ENCODE results near the gene KCTD5.

Gene KCTD5

DNA sequence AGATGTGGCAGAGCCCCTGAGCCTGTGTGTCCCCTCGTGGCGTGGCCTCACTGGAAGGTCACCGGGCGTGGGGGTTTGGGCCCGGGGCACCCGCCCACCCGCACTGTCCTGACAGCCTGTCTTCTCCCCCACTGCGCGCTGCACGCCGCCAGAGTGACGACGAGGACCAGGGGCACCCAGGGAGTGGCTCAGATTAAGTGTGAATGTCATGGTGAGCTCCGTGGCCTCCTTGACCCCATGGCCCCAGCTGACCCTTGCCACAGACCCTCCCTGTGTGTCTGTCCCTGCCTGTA, 22.6 kb downstream of the KCTD5 start:
- FAIRE-seq = no peak
- no peak for DNase-seq (ENCODE audit: insufficient read length)
- no peak for TF ChIP-seq POLR2A (IDR thresholded peaks at IDR 0.05; ENCODE audit: low read depth, low read length)
- TF ChIP-seq POLR2AphosphoS5 (IDR thresholded peaks at IDR 0.05; ENCODE audit: low read depth, low read length) = no peak
- TF ChIP-seq TAF1 (IDR thresholded peaks at IDR 0.05; ENCODE audit: borderline replicate concordance, low read depth, low read length) = no peak

DNA sequence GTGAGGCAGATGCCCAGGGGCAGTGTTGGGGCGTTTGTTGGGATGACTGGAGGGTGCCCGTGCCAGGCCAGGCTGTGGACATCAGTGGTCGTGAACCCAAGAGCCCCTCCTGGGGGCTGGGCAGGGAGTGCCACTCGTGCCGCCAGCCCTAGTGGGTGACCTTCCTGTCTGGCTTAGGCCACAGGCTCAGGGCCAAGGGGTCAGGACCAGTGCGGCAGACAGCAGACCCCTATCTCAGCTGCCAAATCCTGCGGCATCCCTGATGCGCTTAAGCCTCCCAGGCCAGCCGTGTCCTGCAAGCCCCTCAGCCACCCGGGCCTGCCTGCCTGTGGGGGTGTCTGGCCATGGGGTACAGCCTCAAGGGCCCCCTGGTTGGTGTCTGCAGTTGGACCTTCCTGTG, 23.0 kb downstream of the KCTD5 start:
- FAIRE-seq = no peak
- DNase-seq (ENCODE audit: insufficient read length) = no peak
- TF ChIP-seq POLR2AphosphoS5 (IDR thresholded peaks at IDR 0.05; ENCODE audit: low read depth, low read length) (no peak), TAF1 (IDR thresholded peaks at IDR 0.05; ENCODE audit: borderline replicate concordance, low read depth, low read length) (no peak), POLR2A (IDR thresholded peaks at IDR 0.05; ENCODE audit: low read depth, low read length) (no peak)

DNA sequence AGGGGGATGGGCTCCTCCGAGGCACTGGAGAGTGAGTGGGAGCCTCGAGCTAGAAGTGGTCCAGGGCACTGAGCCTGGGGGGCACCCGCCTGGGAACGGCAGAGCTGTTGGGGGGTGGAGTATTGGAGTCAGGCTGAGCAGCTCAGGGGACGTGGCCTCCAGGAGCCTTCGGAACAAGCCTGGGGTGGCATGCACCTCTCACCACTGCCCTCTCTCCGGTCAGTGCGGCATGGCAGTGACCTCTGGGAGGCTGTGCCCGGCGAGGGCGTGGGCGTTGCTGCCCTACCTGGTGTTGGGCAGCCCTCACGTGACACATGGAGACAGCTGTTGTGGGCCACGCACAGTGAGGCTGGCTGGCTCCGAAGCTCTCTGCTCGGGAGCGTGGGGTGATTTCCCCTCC, 23.8 kb downstream of the KCTD5 start:
- FAIRE-seq (no peak), DNase-seq (ENCODE audit: insufficient read length) (no peak)
- TF ChIP-seq POLR2A (IDR thresholded peaks at IDR 0.05; ENCODE audit: low read depth, low read length) = no peak
- no peak for TF ChIP-seq POLR2AphosphoS5 (IDR thresholded peaks at IDR 0.05; ENCODE audit: low read depth, low read length)
- no peak for TF ChIP-seq TAF1 (IDR thresholded peaks at IDR 0.05; ENCODE audit: borderline replicate concordance, low read depth, low read length)

DNA sequence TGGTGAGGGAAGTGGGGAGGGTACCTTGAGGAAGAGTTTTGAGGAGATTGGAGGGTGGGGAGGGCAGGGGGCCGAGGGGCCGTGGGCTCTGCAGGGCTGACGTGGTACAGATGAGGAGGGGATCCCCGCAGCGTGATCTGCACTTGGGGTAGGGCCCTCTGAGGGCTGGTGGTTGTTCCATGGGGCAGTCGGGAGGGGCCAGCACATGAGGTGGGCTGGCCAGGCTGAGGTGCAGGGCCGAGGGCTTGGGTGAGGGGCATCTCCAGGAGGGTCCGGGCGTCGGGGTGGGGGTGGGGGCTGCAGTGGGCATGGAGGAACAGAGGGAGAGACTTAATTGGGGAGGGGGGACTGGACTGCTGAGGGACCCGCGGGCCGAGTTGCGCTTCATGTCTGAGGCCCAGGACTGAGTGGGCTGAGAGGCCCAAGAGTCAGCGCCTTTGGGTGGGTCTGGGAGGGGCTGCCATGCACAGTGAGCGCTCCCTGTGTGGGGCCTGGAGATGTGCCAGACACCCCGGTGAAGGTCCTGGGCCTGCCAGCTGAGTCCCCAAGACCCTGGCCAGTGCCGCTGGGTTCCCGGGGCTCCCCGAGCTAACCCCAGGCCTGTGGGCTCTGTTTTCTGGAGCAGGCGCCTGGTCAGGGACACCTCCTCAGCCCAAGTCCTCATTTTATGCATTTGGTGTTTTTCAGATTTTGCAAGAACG, 24.4 kb downstream of the KCTD5 start:
- no peak for TF ChIP-seq TAF1 (IDR thresholded peaks at IDR 0.05; ENCODE audit: borderline replicate concordance, low read depth, low read length)
- TF ChIP-seq POLR2AphosphoS5 (IDR thresholded peaks at IDR 0.05; ENCODE audit: low read depth, low read length) = no peak
- TF ChIP-seq POLR2A (IDR thresholded peaks at IDR 0.05; ENCODE audit: low read depth, low read length) = no peak
- FAIRE-seq = no peak

DNA sequence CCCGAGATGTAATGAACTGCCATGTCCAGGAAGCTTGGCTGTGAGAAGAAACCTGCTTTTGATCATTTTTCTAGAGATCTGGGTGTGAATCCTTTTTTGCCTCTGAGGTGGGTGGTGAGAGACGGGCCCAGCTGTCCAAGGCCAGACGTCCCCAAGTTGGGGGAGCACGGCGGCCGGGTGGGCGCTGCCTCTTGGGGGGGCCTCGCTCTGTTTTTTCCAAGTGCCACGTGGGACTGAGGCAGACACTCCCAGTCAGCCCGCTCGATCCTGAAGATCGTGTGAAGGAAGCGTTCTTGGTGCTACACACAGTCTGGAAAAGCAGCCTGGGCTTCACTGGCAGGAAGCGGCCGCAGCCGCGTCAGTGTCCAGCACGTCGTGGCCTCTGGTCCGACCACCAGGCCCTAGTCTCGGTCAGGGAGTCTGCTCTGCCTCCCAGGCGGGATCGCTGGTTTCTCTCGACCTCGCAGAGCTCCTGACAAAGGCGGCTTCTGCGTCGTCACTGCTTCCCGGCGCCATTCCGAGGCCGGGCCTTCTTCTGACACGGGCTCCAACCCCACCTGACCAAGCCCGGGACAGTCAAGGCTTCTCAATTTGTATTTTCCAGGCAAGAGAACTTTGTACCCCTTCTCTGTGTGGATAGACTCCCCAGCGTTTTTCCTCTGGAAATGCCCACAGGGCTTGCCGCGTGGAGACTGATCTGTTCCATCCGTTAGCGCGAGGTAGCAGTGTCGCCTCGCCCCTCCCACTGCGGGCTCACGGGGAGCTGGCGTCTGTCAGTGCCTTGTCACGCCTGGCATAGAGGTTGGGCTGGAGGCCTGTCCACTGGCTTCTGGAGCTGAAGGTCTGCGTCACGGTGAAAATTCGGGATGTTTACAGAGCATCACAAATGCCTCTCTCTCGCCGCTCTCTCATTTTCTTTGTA, 25.3 kb downstream of the KCTD5 start:
- TF ChIP-seq POLR2AphosphoS5 (IDR thresholded peaks at IDR 0.05; ENCODE audit: low read depth, low read length) = no peak
- TF ChIP-seq POLR2A (IDR thresholded peaks at IDR 0.05; ENCODE audit: low read depth, low read length) = no peak
- TF ChIP-seq TAF1 (IDR thresholded peaks at IDR 0.05; ENCODE audit: borderline replicate concordance, low read depth, low read length) = no peak
- FAIRE-seq = no peak
- DNase-seq (ENCODE audit: insufficient read length) = no peak

More for the DNA sequence above, 24.4 kb downstream of the KCTD5 start:
- DNase-seq (ENCODE audit: insufficient read length) = no peak

DNA sequence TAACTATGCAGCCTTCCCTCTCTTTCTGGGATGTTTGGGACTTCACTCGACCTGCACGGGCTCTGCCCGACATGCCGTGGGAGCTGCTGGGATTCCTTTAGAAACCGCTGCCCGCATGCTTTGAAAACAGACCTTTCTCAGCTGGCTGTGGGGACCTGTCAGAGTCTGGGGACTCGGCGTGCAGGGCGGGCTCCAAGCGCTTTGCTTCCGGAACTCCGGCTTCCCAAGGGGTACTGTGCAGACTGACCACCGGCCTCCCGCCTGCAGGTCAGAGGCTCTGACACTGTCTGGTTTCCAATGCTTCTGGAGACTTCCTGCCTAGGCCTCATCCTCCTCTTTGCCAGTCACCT, 25.9 kb downstream of the KCTD5 start:
- FAIRE-seq (no peak), DNase-seq (ENCODE audit: insufficient read length) (no peak)
- TF ChIP-seq POLR2AphosphoS5 (IDR thresholded peaks at IDR 0.05; ENCODE audit: low read depth, low read length) (no peak), TAF1 (IDR thresholded peaks at IDR 0.05; ENCODE audit: borderline replicate concordance, low read depth, low read length) (no peak), POLR2A (IDR thresholded peaks at IDR 0.05; ENCODE audit: low read depth, low read length) (no peak)

DNA sequence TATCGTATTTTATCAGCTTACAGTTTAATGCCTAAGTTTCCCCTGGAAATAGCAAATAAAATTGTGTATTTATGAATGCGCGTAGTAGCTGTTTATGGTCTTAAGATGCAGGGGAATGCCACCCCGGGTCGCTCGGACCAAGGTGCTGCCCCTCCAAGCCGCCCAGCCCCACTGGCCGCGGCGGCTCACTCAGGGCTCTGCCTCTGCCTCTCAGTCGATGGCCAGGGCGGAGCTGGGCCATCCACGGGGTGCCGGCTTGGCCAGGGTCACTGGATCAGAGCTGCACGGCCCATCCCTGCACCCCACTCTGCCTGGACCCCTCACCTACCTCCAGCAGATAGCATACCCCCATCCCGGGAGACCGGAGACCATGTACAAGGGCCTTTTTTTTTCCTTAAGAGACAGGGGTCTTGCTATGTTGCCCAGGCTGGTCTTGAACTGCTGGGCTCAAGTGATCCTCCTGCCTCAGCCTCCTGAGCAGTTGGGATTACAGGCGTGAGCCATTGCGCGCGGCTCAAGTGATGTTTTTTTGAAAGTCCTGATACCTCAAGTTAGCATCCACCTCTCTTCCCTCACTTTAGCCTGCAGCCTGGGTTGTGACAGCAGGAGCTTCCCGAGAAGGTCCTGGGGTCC, 26.7 kb downstream of the KCTD5 start:
- DNase-seq (ENCODE audit: insufficient read length) (no peak), FAIRE-seq (no peak)
- TF ChIP-seq POLR2A (IDR thresholded peaks at IDR 0.05; ENCODE audit: low read depth, low read length) (no peak), TAF1 (IDR thresholded peaks at IDR 0.05; ENCODE audit: borderline replicate concordance, low read depth, low read length) (no peak), POLR2AphosphoS5 (IDR thresholded peaks at IDR 0.05; ENCODE audit: low read depth, low read length) (no peak; the same call in 1 of the 2 replicates)

DNA sequence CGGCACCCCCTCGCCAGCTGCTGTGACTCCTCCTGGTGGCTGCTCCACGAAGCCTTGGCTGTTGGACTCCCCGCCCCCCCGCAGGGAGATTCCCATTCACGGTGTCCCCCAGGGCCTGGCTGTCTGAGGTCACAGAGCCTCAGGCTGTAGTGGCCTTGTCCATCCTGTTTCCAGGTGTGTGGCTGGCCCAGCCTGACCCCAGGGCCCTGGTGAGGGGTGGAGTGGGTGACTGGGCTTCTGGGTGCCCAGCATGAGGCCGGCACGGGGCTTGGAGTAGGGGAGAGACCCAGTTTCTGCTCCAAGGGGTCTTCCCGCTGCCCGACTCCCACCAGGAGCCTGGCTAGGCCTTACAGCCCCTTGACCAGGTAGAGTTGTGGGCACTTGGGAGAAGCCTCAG, 27.3 kb downstream of the KCTD5 start:
- no peak for TF ChIP-seq POLR2A (IDR thresholded peaks at IDR 0.05; ENCODE audit: low read depth, low read length)
- no peak for TF ChIP-seq POLR2AphosphoS5 (IDR thresholded peaks at IDR 0.05; ENCODE audit: low read depth, low read length)
- no peak for TF ChIP-seq TAF1 (IDR thresholded peaks at IDR 0.05; ENCODE audit: borderline replicate concordance, low read depth, low read length)
- DNase-seq (ENCODE audit: insufficient read length) = no peak
- FAIRE-seq = no peak

DNA sequence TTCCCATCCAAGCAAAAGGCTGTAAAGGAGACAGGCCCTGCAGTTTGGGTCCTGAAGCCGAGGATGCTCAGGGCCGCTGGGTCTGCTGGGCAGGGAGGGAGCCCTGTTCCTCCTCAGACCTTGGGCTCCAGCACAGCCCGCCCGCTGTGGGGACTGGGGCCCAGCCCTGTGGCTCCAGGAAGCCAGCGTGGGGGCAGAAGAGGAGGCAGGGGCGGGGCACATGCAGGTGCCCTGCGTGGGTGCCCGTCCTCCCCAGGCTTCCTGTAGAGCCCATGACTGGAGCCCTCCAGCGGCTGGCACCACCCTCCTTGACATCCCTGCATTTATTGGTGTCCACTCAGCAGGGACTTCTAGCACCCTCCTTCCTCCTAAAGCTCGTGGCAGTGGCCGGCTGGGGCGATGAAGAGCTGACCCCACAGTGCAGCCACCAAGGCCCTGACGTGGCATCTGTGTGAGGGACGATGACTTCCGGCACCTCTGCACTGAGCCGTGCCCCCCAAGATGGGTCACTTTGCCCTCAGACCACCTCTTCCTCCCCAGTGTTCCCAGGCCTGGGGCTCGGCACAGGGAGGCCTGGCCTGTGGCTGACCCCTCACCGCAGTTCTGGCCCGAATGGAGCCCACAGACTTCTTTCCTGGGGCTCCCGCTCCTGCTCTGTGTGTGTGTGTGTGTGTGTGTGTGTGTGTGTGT, 27.8 kb downstream of the KCTD5 start:
- TF ChIP-seq POLR2A (IDR thresholded peaks at IDR 0.05; ENCODE audit: low read depth, low read length) = no peak
- TF ChIP-seq TAF1 (IDR thresholded peaks at IDR 0.05; ENCODE audit: borderline replicate concordance, low read depth, low read length) = no peak
- TF ChIP-seq POLR2AphosphoS5 (IDR thresholded peaks at IDR 0.05; ENCODE audit: low read depth, low read length) = peak; percentile 51; the same call in 1 of the 2 replicates
- FAIRE-seq = no peak
- no peak for DNase-seq (ENCODE audit: insufficient read length)

DNA sequence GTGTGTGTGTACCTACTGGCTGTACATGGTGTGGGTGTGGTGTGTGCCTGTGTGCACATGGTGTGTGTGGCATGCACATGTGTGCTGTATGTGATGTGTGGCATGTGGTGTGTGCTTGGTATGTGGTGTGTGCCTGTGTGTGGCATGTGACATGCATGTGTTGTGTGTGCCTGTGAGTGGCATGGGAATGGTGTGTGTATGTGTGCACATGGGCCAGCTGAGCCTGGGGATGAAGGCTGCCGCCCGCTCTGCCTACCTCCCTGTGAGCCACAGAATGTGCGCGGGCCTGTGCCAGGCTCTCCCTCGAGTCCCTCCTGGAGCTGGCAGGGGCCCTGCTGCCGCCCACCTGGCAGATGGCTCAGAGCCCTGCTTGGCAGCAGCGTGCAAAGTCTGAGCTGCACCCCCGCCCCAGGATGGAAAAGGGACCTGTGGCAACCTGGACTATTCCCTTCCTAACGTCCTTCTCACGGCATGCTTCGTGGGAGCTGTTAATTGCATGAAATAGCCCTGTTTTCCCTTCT, 28.4 kb downstream of the KCTD5 start:
- TF ChIP-seq POLR2A (IDR thresholded peaks at IDR 0.05; ENCODE audit: low read depth, low read length) = peak; percentile 33; the same call in 1 of the 2 replicates
- TF ChIP-seq TAF1 (IDR thresholded peaks at IDR 0.05; ENCODE audit: borderline replicate concordance, low read depth, low read length) = no peak
- TF ChIP-seq POLR2AphosphoS5 (IDR thresholded peaks at IDR 0.05; ENCODE audit: low read depth, low read length) = peak; percentile 48; the same call in 1 of the 2 replicates
- FAIRE-seq (no peak), DNase-seq (ENCODE audit: insufficient read length) (no peak)

All from GM12892 (cell line).